GM20000 (cell line): ENCODE results near the gene MIB1.

Experiments
- DNase-seq: peaks from one replicate; pipeline ENCODE4 v3.0.0; 2012; ENCODE audit warnings: low spot score
- CTCF ChIP-seq: IDR thresholded peaks from 2 replicates; pipeline ENCODE4 v1.5.1; 2012; ENCODE audit warnings: mild to moderate bottlenecking, control low read depth; ENCODE audit errors: extremely low read depth, missing control alignments

Gene MIB1

GRCh38 chr18:21918693-21919092, 178.1 kb downstream of the MIB1 start:
- no peak for TF ChIP-seq CTCF
- DNase-seq = no peak
